Suprapubic skin (tissue), 4 donors: ENCODE data around the gene TNFRSF13B. TPM values are rescaled to one million over a fixed set of nuclear protein-coding genes. Genes with fewer than 3 reads are reported as not detected.

ENCODE experiments used
- DNase-seq, 2 donors: peaks; one replicate each; pipeline ENCODE4 v3.0.0-alpha.2; 2019; ENCODE audit warnings: low spot score in 2 of 2
- H3K27ac ChIP-seq: fragments of 200-600 bp; sonication (generic); one replicate; pipeline ENCODE4 v1.5.1; 2019
- H3K27me3 ChIP-seq: fragments of 200-600 bp; sonication (generic); one replicate; pipeline ENCODE4 v1.5.1; 2019
- H3K36me3 ChIP-seq: fragments of 200-600 bp; sonication (generic); one replicate; pipeline ENCODE4 v1.5.1; 2019
- H3K4me1 ChIP-seq: fragments of 200-600 bp; sonication (generic); one replicate; pipeline ENCODE4 v1.5.1; 2019
- H3K4me3 ChIP-seq: fragments of 200-600 bp; sonication (generic); one replicate; pipeline ENCODE4 v1.5.1; 2019; ENCODE audit warnings: mild to moderate bottlenecking
- H3K9me3 ChIP-seq: fragments of 200-600 bp; sonication (generic); one replicate; pipeline ENCODE4 v1.5.1; 2019
- EP300 ChIP-seq: sonication (generic); formaldehyde crosslinking; IDR thresholded peaks from one replicate; pipeline ENCODE4 v1.6.1; 2017; ENCODE audit warnings: antibody characterized with exemption
- POLR2A ChIP-seq, 2 donors: fragments of 450-650 bp; IDR thresholded peaks; one replicate each; pipeline ENCODE4 v1.6.1; 2017; ENCODE audit warnings: antibody characterized with exemption in 2 of 2, mild to moderate bottlenecking in 2 of 2, moderate library complexity in 2 of 2
- POLR2AphosphoS5 ChIP-seq, 3 donors: sonication (generic); formaldehyde crosslinking; IDR thresholded peaks; one replicate each; pipeline ENCODE4 v1.6.1; 2017; ENCODE audit warnings: antibody characterized with exemption in 3 of 3
- WGBS: methylation state at CpG from one replicate; pipeline ENCODE4 v1.1.5; 2018; 5-methylcytosine and 5-hydroxymethylcytosine counted together
- total RNA-seq, 4 donors: library from RNA; depleted of rRNA; stranded (reverse); fragments of >200 nt; gene quantifications; one replicate each; pipeline ENCODE4 v1.1.0, GENCODE V29; 2016
- TF ChIP-seq, protein P1 (sequence below), 2 donors: fragments of 200-600 bp in 1 of 2; fragments of 450-650 bp in 1 of 2; sonication (generic) in 1 of 2; IDR thresholded peaks; one replicate each; pipeline ENCODE4 v1.5.1; 2016 to 2019; ENCODE audit warnings: antibody characterized with exemption in 2 of 2, mild to moderate bottlenecking in 1 of 2, moderate library complexity in 1 of 2

TNFRSF13B gene
- total RNA-seq, 4 donors from 2014 or later: 3.8 TPM; not detected in 3

DNA sequence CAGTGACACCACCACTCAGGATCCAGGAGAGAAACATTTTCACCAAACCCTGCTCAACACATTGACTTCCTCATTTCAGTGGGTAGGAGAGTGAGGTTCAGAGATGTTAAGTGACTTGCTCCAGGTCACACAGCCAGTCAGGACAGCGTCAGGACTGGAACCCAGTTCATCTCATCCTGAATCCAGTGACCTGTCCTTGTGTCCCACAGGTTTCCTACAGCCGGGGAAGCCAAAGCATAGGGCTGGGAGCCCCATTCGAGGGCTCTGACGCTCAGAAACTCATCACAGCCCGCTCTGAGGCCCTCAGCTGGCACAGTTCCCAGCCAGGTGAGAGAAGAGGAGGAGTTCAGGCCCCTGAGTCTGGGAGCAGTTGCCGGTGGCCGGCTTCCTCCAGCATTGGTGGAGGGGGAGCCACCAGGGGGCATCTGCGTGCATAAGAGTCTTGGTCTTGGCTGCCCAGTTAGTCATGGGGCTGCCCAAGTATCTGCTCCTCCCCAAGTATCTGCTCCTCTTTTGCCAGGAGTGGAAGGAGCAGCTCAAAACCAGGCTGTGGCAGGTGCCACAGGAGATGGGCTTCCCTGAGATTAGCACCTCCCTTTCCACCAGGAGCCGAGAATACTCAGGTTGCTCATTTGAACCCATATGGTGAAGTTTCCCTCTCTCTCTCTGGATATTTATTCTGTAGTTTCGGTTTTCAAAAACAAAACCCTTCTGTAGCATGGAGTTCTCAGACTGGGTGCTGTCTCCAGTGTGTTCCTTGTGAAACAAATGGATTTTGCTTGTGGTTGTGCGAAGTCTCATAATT, 56.0 kb downstream of the TNFRSF13B start:
- Histone ChIP-seq H3K27ac (no peak overlapping the region), H3K4me1 (no peaks in the 10 kb centered on the region), H3K36me3 (no peaks in the 10 kb centered on the region), H3K9me3 (no peaks in the 10 kb centered on the region), H3K27me3 (peaks cover 9% of the 10 kb centered on the region), H3K4me3 (no peak overlapping the region)
- TF ChIP-seq POLR2AphosphoS5 (IDR thresholded peaks at IDR 0.05): no peak
- no peak for TF ChIP-seq EP300
- TF ChIP-seq POLR2A (IDR thresholded peaks at IDR 0.05): no peak
- TF ChIP-seq, protein P1, sequence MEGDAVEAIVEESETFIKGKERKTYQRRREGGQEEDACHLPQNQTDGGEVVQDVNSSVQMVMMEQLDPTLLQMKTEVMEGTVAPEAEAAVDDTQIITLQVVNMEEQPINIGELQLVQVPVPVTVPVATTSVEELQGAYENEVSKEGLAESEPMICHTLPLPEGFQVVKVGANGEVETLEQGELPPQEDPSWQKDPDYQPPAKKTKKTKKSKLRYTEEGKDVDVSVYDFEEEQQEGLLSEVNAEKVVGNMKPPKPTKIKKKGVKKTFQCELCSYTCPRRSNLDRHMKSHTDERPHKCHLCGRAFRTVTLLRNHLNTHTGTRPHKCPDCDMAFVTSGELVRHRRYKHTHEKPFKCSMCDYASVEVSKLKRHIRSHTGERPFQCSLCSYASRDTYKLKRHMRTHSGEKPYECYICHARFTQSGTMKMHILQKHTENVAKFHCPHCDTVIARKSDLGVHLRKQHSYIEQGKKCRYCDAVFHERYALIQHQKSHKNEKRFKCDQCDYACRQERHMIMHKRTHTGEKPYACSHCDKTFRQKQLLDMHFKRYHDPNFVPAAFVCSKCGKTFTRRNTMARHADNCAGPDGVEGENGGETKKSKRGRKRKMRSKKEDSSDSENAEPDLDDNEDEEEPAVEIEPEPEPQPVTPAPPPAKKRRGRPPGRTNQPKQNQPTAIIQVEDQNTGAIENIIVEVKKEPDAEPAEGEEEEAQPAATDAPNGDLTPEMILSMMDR (IDR thresholded peaks at IDR 0.05): no peak
- 93% methylated on average over 4 of the region's 11 CpGs for WGBS
- no peak for DNase-seq

DNA sequence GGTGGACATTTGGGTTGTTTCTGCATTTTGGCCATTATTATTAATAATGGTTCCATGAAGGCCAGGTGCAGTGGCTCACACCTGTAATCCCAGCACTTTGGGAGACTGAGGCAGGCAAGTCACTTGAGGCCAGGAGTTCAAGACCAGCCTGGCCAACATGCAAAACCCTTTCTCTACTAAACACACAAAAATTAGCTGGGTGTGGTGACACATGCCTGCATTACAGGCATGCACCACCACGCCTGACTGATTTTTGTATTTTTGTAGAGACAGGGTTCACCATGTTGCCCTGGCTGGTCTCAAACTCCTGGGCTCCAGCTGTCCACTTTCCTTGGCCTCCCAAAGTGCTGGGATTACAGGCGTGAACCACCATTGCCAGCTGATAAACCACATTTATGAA, 58.5 kb downstream of the TNFRSF13B start:
- Histone ChIP-seq H3K4me1 (no peaks in the 10 kb centered on the region), H3K9me3 (no peaks in the 10 kb centered on the region), H3K27me3 (peaks cover 12% of the 10 kb centered on the region), H3K36me3 (no peaks in the 10 kb centered on the region), H3K4me3 (no peak overlapping the region), H3K27ac (no peak overlapping the region)
- no peak for DNase-seq
- 88% methylated on average over 2 of the region's 2 CpGs for WGBS
- TF ChIP-seq POLR2AphosphoS5 (IDR thresholded peaks at IDR 0.05) (no peak), EP300 (no peak), POLR2A (IDR thresholded peaks at IDR 0.05) (no peak)
- TF ChIP-seq, protein P1 (IDR thresholded peaks at IDR 0.05): no peak

DNA sequence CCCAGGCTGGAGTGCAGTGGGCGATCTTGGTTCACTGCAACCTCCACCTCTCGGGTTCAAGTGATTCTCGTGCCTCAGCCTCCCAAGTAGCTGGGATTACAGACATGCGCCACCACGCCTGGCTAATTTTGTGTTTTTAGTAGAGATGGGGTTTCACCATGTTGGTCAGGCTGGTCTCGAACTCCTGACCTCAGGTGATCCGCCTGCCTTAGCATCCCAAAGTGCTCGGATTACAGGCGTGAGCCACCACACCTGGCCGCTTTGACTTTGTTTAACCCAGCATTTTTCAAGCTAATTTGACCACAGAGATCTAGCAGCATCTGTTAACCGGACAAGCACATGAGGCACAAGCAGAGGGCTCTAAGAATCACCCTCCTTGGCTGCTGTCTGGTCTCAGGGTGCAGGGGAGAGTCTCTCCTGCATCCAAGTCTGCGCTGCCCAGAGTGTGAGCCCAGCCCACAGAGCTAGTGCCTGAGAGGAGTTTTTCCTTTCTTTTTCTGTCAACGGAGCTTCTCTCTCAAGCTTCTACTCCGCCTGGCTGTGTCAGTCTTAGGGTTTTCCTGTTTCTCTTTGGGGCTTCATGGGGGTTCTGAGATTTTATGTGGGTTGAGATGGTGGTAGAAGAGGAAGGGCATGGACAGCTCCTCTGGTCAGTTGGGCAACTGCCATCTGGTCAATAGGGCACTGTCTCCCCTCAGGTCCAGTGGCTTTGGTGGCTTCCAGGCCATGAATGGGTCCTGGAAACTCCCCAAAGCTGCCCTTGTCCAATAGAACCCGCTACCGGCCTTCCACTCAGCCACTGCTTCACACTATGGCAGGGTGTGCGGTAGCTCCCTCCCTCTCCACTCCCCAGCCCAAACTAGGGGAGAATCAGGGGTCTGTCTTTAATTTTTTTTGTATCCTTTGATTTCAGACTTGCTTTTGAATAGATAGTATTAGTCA, 59.6 kb downstream of the TNFRSF13B start:
- no peak for DNase-seq

DNA sequence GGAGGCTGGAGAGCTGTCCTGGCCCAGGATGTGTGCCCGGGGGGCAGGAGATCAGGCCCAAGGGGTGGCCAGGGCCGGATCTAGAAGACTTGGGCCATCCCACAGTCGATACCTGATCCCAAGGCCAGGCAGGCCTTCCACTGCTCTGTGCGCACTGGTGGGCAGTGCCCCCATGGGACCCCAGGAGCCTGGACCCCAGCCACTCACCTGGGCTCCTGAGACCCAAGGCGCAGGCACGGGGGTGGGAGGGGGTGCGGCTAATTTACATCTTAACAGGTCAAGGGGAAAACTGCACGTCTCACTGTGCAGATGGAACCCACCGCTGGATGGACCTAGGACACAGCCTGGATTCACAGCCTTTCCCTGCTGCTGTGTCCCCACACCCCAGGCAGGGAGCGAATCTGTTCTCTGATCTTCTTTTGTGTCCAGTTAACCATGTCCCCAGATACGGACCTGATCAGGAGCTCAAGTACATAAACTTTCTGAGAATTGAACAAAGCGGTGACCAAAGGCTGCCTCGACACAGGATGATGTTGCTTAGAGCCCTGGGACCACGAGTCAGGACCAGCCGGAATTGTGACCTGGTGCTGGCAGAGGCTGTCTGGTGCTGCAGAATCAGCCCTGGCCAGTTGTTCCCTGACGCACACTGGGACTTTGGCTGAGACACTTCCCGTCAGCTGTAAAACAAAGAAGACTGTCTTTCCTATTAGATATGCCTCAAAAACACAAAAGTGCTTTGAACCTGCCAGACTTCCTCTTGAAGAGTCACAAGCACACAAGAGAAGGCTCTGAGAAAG, 60.6 kb downstream of the TNFRSF13B start:
- WGBS: 81% methylated on average over 14 of the region's 17 CpGs
- Histone ChIP-seq H3K27me3 (peaks cover 16% of the 10 kb centered on the region), H3K27ac (no peak overlapping the region), H3K4me3 (no peak overlapping the region), H3K9me3 (no peaks in the 10 kb centered on the region), H3K4me1 (no peaks in the 10 kb centered on the region), H3K36me3 (no peaks in the 10 kb centered on the region)
- no peak for TF ChIP-seq POLR2A (IDR thresholded peaks at IDR 0.05)
- TF ChIP-seq, protein P1 (IDR thresholded peaks at IDR 0.05): no peak
- TF ChIP-seq POLR2AphosphoS5 (IDR thresholded peaks at IDR 0.05): no peak
- no peak for TF ChIP-seq EP300
- no peak for DNase-seq

More for the DNA sequence above, 59.6 kb downstream of the TNFRSF13B start:
- WGBS: 90% methylated on average over 17 of the region's 17 CpGs
- H3K4me3 ChIP-seq: no peak overlapping the region
- H3K36me3 ChIP-seq: no peaks in the 10 kb centered on the region
- H3K4me1 ChIP-seq: no peaks in the 10 kb centered on the region
- H3K9me3 ChIP-seq: no peaks in the 10 kb centered on the region
- peaks cover 16% of the 10 kb centered on the region for H3K27me3 ChIP-seq
- no peak overlapping the region for H3K27ac ChIP-seq
- TF ChIP-seq POLR2A (IDR thresholded peaks at IDR 0.05) (no peak), EP300 (no peak), POLR2AphosphoS5 (IDR thresholded peaks at IDR 0.05) (no peak)
- TF ChIP-seq, protein P1 (IDR thresholded peaks at IDR 0.05): no peak
